RWPE2 (cell line): Measurements from ENCODE around the gene APELA.

ENCODE experiments used
- ATAC-seq: fragments of 200-7000 bp; cut with Tn5 transposase; 3 replicates; pipeline ENCODE4 v1.9.1; 2021; ENCODE audit warnings: low read depth
- DNase-seq: peaks from one replicate; pipeline ENCODE4 v3.0.0-alpha.2; 2020; ENCODE audit warnings: low spot score
- H3K27ac ChIP-seq: fragments of 450-650 bp; 2 replicates; pipeline ENCODE4 v1.5.1; 2017; ENCODE audit warnings: mild to moderate bottlenecking; ENCODE audit not compliant: poor library complexity, severe bottlenecking
- H3K27me3 ChIP-seq: fragments of 250-450 bp; sonication (Bioruptor Pico); 2 replicates; pipeline ENCODE4 v1.5.1; 2021; ENCODE audit warnings: mild to moderate bottlenecking, moderate library complexity; ENCODE audit not compliant: insufficient read depth, poor library complexity, severe bottlenecking
- H3K36me3 ChIP-seq: fragments of 250-450 bp; sonication (Bioruptor Pico); 2 replicates; pipeline ENCODE4 v1.5.1; 2020; ENCODE audit warnings: low read depth, mild to moderate bottlenecking, moderate library complexity
- H3K4me1 ChIP-seq: fragments of 250-450 bp; sonication (Bioruptor Pico); 2 replicates; pipeline ENCODE4 v1.5.1; 2021; ENCODE audit warnings: mild to moderate bottlenecking, moderate library complexity; ENCODE audit not compliant: insufficient read depth, poor library complexity, severe bottlenecking
- H3K4me3 ChIP-seq: fragments of 250-450 bp; sonication (Bioruptor Pico); 2 replicates; pipeline ENCODE4 v1.5.1; 2021; ENCODE audit warnings: mild to moderate bottlenecking, moderate library complexity; ENCODE audit not compliant: severe bottlenecking
- H3K9me3 ChIP-seq: fragments of 250-450 bp; sonication (Bioruptor Pico); 2 replicates; pipeline ENCODE4 v1.5.1; 2021; ENCODE audit warnings: mild to moderate bottlenecking, moderate library complexity; ENCODE audit not compliant: severe bottlenecking
- CTCF ChIP-seq: fragments of 450-650 bp; IDR thresholded peaks from one replicate; pipeline ENCODE4 v1.5.1; 2017; ENCODE audit warnings: mild to moderate bottlenecking, moderate library complexity; ENCODE audit not compliant: poor library complexity, severe bottlenecking

APELA gene

GRCh38 chr4:164876700-164877324 lies at the start of gene APELA:
TSS of gene APELA (plus strand) at chr4:164877178. CDS start at chr4:164877332, 154 bp downstream.
- Histone ChIP-seq H3K4me1 (no peaks in the 10 kb centered on the region), H3K9me3 (no peaks in the 10 kb centered on the region), H3K27me3 (no peaks in the 10 kb centered on the region), H3K36me3 (no peaks in the 10 kb centered on the region), H3K4me3 (no peak within 1 kb of the TSS), H3K27ac (no peak within 1 kb of the TSS)
- no peak for TF ChIP-seq CTCF
- no peak for DNase-seq
- no peak for ATAC-seq

- no peaks in the 10 kb centered on the region for H3K9me3 ChIP-seq
- no peaks in the 10 kb centered on the region for H3K4me1 ChIP-seq
- DNase-seq: no peak
- H3K27me3 ChIP-seq: no peaks in the 10 kb centered on the region
- no peak overlapping the region for H3K27ac ChIP-seq
- no peaks in the 10 kb centered on the region for H3K36me3 ChIP-seq
- no peak overlapping the region for H3K4me3 ChIP-seq
- no peak for ATAC-seq
- TF ChIP-seq CTCF: no peak
These were observed 48.0 kb upstream of the APELA start for GRCh38 chr4:164828955-164829354.

- Histone ChIP-seq H3K36me3 (no peaks in the 10 kb centered on the region), H3K9me3 (no peaks in the 10 kb centered on the region), H3K27me3 (no peaks in the 10 kb centered on the region), H3K4me1 (no peaks in the 10 kb centered on the region), H3K27ac (no peak overlapping the region), H3K4me3 (no peak overlapping the region)
- ATAC-seq: no peak
- no peak for TF ChIP-seq CTCF
- no peak for DNase-seq
These were observed 30.4 kb upstream of the APELA start for GRCh38 chr4:164846566-164846965.

- Histone ChIP-seq H3K36me3 (no peaks in the 10 kb centered on the region), H3K4me3 (no peak overlapping the region), H3K9me3 (no peaks in the 10 kb centered on the region), H3K4me1 (no peaks in the 10 kb centered on the region), H3K27ac (no peak overlapping the region), H3K27me3 (no peaks in the 10 kb centered on the region)
- TF ChIP-seq CTCF: no peak
- no peak for DNase-seq
- ATAC-seq: no peak
These were observed 30.0 kb upstream of the APELA start for GRCh38 chr4:164847016-164847415.

GRCh38 chr4:164847967-164848649 lies 28.9 kb upstream of the APELA start:
- no peak for ATAC-seq
- no peaks in the 10 kb centered on the region for H3K9me3 ChIP-seq

More at GRCh38 chr4:164847967-164848649, 28.9 kb upstream of the APELA start:
- Histone ChIP-seq H3K27ac (no peak overlapping the region), H3K4me3 (no peak overlapping the region), H3K36me3 (no peaks in the 10 kb centered on the region), H3K4me1 (no peaks in the 10 kb centered on the region), H3K27me3 (no peaks in the 10 kb centered on the region)
- DNase-seq: no peak
- TF ChIP-seq CTCF: no peak
